CD4-positive, alpha-beta T cell treated with Interleukin-4 for 4 hours (primary cell): ENCODE data around the gene USP49.

Experiments used
- DNase-seq: peaks from one replicate; pipeline ENCODE4 v3.0.0-alpha.2; 2020

Gene USP49

DNA sequence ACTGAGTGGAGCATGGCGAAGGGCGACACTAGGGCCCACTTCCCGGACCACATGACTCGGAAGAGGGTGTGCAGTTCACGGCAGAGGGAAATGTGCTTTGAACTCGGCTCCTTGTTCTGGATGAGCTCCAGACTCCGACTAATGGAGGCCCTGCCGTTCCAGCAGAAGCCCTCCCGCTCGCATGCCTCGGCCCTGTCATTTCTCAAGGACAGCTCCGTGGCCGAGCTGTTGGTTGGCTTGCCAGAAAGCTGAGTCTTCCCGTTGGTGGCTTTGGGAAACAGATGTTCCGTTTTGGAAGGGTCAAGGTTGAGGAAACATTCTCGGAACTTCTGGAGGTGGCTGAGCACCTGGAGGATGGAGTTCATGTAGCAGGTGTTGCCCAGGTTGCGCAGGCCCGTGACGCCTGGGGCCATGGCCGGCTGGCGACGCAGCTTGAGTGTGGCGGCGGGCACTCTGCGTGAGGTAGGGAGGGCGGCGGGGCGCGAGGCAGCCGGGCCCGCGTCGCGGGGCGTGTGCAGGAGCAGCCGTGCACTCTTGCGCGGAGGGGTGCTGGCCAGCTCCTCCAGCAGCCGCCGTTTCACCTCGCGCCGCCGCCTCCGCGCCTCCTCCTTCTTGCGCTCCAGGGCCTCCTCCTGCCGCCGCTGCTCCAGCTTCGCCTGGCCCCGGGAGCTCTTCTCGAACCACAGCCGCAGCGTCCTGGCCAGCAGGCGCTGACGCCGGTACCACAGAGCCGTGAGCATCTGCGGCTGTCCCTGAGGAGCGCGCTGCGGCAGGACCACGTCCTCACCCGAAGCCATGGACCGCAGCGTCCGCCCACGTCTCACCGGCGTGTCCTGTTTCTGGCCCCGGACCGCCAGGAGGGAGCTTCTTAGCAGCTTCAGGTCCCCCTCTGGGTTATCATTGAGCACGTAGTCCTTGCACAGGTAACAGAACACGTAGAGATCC is 89.1 kb downstream of the USP49 start:
- no peak for DNase-seq

GRCh38 chr6:41801380-41801779 is 93.8 kb downstream of the USP49 start:
- no peak for DNase-seq

- DNase-seq: no peak
Observed at GRCh38 chr6:41799559-41799911, 95.6 kb downstream of the USP49 start.

GRCh38 chr6:41798901-41799558 is 96.1 kb downstream of the USP49 start:
- no peak for DNase-seq

DNA sequence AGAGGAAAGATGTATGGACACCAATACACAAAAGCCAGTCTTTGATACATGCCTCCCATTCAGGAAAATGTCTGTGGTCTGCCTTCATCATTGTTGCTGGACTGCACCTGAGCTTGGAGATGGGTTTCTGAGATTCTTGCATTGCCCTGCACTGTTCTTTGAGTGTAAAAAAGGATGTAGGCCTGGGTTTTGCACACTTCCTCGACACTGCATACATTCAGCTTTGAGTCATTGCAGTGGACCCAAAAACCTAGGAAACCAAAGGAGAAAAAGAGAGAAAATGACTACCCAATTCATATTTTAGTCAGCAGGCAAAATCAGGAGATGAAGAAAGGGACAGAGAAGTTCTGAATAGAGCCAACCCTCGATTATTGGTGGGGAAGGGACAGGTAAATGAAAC is 98.7 kb downstream of the USP49 start:
- no peak for DNase-seq

GRCh38 chr6:41791984-41792383 is 103.2 kb downstream of the USP49 start:
- no peak for DNase-seq

DNA sequence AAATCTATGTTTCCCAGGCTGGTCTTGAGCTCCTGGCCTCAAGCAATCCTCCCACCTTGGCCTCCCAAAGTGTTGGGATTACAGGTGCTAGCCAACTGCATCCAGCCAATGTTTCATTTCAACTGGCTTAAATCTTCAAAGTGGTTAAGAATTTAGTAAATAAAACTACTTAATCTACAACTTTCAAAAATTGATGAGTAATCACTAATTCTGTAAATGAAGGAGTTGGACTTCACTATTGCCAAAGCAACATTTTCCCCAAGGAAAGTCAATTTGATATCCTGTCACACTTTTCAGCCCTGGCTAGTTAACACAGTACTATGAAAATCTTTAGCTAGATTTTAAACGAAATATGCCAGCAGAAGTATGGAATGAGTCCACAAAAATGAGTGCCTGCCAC is 103.9 kb downstream of the USP49 start:
- no peak for DNase-seq

DNA sequence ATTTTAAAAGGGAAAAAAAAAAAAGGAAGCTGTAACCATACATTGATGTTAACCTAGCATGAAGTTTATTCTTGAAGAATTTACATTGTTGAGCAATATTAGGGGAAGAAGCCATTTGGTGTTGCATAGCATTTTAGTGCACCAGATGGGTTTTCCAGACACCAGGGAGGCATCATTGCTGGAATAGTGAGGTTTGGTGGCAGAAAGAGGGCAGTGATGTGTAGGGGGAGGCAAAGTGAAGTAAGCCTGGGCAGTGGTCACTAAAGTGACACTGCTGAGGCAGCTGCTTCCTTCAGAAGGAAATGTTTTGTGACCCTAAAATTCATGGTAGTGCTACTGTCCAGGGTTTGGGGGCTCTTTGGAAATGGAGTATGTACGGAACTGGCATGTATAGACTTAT is 105.1 kb downstream of the USP49 start:
- no peak for DNase-seq

DNA sequence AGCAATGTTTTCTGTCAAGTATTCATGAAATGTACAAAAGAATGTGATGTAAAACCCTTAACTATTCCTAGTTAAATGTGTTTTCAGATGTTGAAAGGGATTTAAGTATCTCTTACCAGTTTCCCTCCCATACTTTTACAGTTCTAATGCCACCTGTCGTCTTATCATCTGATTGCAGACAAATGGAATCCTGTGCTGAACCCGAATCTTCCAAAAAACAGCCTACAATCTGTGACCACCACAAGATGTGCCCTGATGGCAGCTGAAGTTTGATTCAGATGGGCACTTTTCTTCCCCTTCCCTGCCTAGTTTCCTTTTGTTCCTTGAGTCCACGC is 105.8 kb downstream of the USP49 start:
- no peak for DNase-seq

GRCh38 chr6:41787219-41787917 is 107.8 kb downstream of the USP49 start, which contains the start of gene TOMM6:
TOMM6 (plus strand) TSS chr6:41787694; CDS start chr6:41787698, 4 bp downstream.
- DNase-seq: peak; percentile 94

GRCh38 chr6:41786451-41787218 is 108.5 kb downstream of the USP49 start:
- peak; percentile 80 for DNase-seq

DNA sequence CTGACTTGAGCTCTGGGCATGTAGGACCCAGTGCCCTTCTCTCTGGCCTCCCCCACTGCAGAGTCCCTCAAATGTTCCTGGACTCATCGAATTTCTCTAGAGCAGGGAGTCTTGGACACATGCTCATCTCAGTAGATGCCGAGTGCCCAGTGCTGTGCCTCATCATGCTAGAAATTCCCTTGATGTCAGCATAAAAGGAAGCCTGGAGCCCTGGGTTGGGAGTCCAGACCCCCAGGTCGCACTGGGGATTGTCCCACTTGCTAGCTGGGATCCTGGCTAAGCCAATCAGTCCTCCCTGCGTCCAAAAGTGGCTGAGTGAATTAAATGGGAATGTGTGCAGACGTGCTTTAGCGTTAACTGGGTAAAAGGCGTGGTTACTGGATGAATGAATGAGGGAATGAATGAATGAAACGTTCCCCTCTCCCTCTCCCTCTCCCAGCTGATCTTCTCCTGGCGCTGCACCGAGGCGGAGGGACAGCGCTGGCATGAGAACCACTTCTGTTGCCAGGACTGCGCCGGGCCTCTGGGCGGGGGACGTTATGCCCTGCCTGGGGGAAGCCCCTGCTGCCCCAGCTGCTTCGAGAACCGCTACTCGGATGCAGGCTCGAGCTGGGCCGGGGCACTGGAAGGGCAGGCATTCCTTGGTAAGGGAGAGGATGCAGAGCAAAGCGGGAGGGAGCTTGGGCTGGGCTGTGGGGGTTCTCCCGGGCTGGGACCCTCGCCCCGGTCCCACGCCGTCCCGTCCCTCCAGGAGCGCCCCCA is 109.3 kb downstream of the USP49 start:
- DNase-seq: no peak

- no peak for DNase-seq
Observed at GRCh38 chr6:41785254-41785653, 109.9 kb downstream of the USP49 start.

- DNase-seq: no peak
Observed at GRCh38 chr6:41784581-41785171, 110.5 kb downstream of the USP49 start.

GRCh38 chr6:41783106-41783780 is 111.9 kb downstream of the USP49 start:
- DNase-seq: no peak

GRCh38 chr6:41781366-41781730 is 113.8 kb downstream of the USP49 start:
- no peak for DNase-seq

DNA sequence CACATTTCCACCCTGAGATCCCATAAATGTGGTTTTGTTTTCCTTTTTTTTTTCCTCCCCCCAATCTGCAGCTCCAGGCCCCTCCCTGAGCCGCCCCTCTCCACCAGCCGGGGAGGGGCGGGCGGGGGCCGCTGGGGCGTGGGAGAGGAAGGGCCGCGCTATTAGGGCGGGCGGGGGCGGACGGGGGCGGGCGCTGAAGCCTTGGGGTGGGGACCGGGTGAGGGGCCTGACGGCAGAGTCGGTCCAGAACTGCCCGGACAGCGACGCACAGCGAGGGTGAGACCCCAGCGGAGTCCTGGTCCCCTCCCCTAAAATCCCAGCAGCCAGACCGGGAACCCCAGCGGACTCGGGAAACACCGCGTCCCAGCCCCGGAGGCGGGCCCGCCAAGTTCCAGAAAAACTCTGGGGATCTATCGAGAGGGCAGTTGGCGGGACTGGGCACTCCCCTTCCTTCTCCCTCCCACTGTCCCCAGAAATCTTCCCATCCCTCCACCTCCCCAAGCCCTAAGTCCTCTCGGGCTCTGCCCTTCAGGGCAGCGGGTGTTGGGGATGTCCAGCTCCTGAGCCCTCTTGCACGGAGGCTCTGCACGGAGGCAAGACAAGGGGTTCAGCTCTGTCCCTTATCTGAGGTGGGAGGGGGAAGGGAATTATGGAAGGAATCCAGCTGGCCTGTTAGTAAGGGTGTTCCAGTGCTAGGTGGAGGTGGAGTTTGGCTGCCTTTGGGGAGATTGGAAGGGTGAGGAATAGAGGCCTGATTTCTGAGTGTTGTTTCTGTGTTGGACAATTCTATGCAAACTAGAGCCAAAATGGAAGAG is 114.4 kb downstream of the USP49 start, which contains the start of gene PRICKLE4:
Gene PRICKLE4 (plus strand): TSS at position 232 of the 815 bp plus-strand sequence. CDS start 2,692 bp downstream, outside the sequence.
- DNase-seq: no peak

DNA sequence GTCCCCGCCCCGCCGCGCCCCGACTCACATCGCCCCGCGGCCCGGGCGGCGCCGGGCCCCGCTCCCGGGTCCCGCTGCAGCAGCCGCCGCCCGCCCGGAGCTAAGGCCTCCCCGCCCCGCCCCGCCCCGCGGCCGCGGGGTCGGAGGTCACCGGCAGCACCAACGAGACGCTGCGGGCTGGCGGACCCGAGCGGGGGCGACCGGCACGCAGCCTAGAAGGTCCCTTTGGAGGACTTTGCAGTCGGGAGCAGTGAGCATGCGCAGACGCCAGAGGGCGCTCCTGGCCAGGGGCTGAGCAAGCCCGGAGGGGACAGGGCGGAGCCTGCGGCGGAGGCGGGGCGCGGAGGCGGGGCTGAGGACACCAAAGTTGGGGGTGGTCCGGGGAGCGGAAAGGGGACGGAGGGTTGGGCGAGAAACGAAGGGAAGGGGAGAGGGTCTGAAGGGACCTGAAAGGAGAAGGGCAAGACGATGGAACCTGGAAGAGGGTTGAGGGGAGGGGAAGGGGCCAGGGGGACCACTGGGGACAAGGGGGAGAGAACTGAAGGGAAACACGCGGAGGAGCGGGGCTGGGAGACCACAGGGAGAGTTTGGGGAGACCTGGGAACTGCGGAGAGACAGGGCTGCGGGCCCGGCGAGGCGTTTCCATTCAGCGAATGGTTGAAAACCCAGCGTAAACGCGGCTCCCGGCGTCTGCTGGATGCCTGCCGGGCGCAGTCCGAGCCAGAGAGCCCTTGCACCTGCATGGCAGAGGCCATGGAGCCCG is 115.2 kb downstream of the USP49 start, which contains the start of gene FRS3:
Gene FRS3 (minus strand): TSS at position 113 of the 763 bp plus-strand sequence. CDS start 2,913 bp downstream, outside the sequence.
- peak; percentile 97 for DNase-seq

- DNase-seq: no peak
Observed at GRCh38 chr6:41779336-41779735, 115.8 kb downstream of the USP49 start.
